ENCODE results near the gene DCLK2. TPM values are rescaled to one million over a fixed set of nuclear protein-coding genes. Genes with fewer than 3 reads are reported as not detected.
A peak's percentile ranks its signal among the peaks of the same experiment; 100 is the strongest.

Gene DCLK2
- total and polyA plus RNA-seq, 2 of the 4 experiments (the other 2 are of a cell fraction) = 11.3 to 15.5 TPM

GRCh38 chr4:150306719-150307118 is 228.5 kb downstream of the DCLK2 start:
- Histone ChIP-seq H3K27me3 (ENCODE audit: control insufficient read depth, insufficient read depth, low read length) (no peaks in the 10 kb centered on the region), H3K27ac (ENCODE audit: insufficient read depth, low read length) (no peak overlapping the region), H3K14ac (replicated peaks; ENCODE audit: low read depth, low read length) (no peak overlapping the region; the same call in 1 of the 2 replicates), H4K5ac (ENCODE audit: low read depth, low read length) (no peak overlapping the region), H3K9me1 (ENCODE audit: insufficient read depth, low read length) (peaks cover 5% of the 10 kb centered on the region), H2AK5ac (ENCODE audit: low read depth, low read length) (no peak overlapping the region), H2BK20ac (ENCODE audit: low read depth, low read length) (peak overlapping the region; percentile 75; the same call in 1 of the 2 replicates), H4K91ac (ENCODE audit: insufficient read depth, low read depth, low read length) (no peak overlapping the region; the same call in 1 of the 2 replicates), H3K23ac (ENCODE audit: low read depth, low read length) (no peak overlapping the region), H2BK15ac (ENCODE audit: low read depth, low read length) (no peak overlapping the region; the same call in 2 of the 3 replicates), H3K9me3 (ENCODE audit: control insufficient read depth, insufficient read depth, low read length) (no peaks in the 10 kb centered on the region), H2BK120ac (ENCODE audit: low read depth, low read length) (peak overlapping the region; percentile 82), H3K36me3 (ENCODE audit: control insufficient read depth, insufficient read depth, low read length) (no peaks in the 10 kb centered on the region), H3K4ac (ENCODE audit: low read depth, low read length) (peak overlapping the region; percentile 58; the same call in 1 of the 2 replicates), H4K8ac (ENCODE audit: low read depth in 2 of 2, low read length in 2 of 2) (peak overlapping the region in 1 of 2 experiments; percentile 68; a peak in 2 of 4 replicates), H3K79me1 (ENCODE audit: low read depth in 1 of 2, low read length in 2 of 2) (peaks cover 0 to 3% of the 10 kb centered on the region in 2 experiments; a peak in 1 of 4 replicates), H3K18ac (ENCODE audit: low read depth, low read length) (peak overlapping the region; percentile 39; the same call in 1 of the 2 replicates), H3K56ac (ENCODE audit: extremely low read depth, insufficient read depth, low read length) (no peak overlapping the region), H2BK5ac (ENCODE audit: low read depth, low read length, poor library complexity, severe bottlenecking) (peak overlapping the region; percentile 78), H3K4me3 (ENCODE audit: insufficient read depth, low read depth, low read length) (no peak overlapping the region), H2AK9ac (replicated peaks; ENCODE audit: low read depth, low read length, poor library complexity) (no peak overlapping the region), H3K9ac (ENCODE audit: low read depth, low read length) (no peak overlapping the region), H2AFZ (replicated peaks; ENCODE audit: low read length, poor library complexity) (no peak overlapping the region), H3K4me1 (ENCODE audit: control insufficient read depth, insufficient read depth, low read length) (peaks cover 6% of the 10 kb centered on the region), H4K20me1 (ENCODE audit: insufficient read depth, low read length) (no peaks in the 10 kb centered on the region), H3K4me2 (ENCODE audit: low read depth, low read length) (no peak overlapping the region)
- no CpG with 5 or more reads among the region's 1 CpG for WGBS, 2 experiments (ENCODE audit: extremely low coverage in 2 of 2, insufficient read length in 1 of 2)
- ChIA-PET POLR2A (ENCODE audit: unreplicated experiment) (interaction anchor here (0.7 kb wide), 1 partner anchor 30 kb away, joined by 3 read pairs; no protein-coding TSS in a partner anchor), CTCF (interaction anchor here (1.0 kb wide), 1 partner anchor 23 kb away, joined by 3 read pairs; no protein-coding TSS in a partner anchor)
- in situ Hi-C loops (cut with MboI; ENCODE audit: low sequenced_read_pairs) (no loop called here), intact Hi-C loops (cut with micrococcal nuclease) (no loop called here), dilution Hi-C loops (cut with HindIII; ENCODE audit: low sequenced_read_pairs, unreplicated experiment) (no loop called here)
- TF ChIP-seq SMC3 (IDR thresholded peaks at IDR 0.05; ENCODE audit: low read depth, low read length) (no peak), CEBPB (IDR thresholded peaks at IDR 0.05; ENCODE audit: low read depth, low read length) (no peak), MXI1 (IDR thresholded peaks at IDR 0.05; ENCODE audit: borderline replicate concordance, low read depth, low read length) (no peak), MAFK (IDR thresholded peaks at IDR 0.05; ENCODE audit: low read depth, low read length) (no peak), RCOR1 (IDR thresholded peaks at IDR 0.05; ENCODE audit: insufficient replicate concordance, low read length) (no peak), CHD1 (IDR thresholded peaks at IDR 0.05; ENCODE audit: low read depth, low read length) (no peak), ELK1 (IDR thresholded peaks at IDR 0.05; ENCODE audit: borderline replicate concordance, low read depth, low read length) (no peak), RAD21 (IDR thresholded peaks at IDR 0.05; ENCODE audit: low read length) (no peak)
- TF ChIP-seq, protein P1, sequence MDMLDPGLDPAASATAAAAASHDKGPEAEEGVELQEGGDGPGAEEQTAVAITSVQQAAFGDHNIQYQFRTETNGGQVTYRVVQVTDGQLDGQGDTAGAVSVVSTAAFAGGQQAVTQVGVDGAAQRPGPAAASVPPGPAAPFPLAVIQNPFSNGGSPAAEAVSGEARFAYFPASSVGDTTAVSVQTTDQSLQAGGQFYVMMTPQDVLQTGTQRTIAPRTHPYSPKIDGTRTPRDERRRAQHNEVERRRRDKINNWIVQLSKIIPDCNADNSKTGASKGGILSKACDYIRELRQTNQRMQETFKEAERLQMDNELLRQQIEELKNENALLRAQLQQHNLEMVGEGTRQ (IDR thresholded peaks at IDR 0.05; ENCODE audit: low read depth, low read length) = no peak
- no TSS peak for BruUV-seq (replicated peaks)
- DNase-seq = no peak
- no peak for ATAC-seq (ENCODE audit: low read depth)

Measured in IMR-90 (cell line).